GM13977 (cell line): ENCODE results near the gene ARHGAP24.

Experiments
- DNase-seq: peaks from one replicate; pipeline ENCODE4 v3.0.0; 2012; ENCODE audit warnings: low spot score
- CTCF ChIP-seq: IDR thresholded peaks from 2 replicates; pipeline ENCODE4 v1.5.1; 2012; ENCODE audit warnings: mild to moderate bottlenecking, control low read depth; ENCODE audit not compliant: insufficient read depth; ENCODE audit errors: extremely low read depth, missing control alignments
- in situ Hi-C: fragments of 300-500 bp; cut with MboI; formaldehyde crosslinking; loops from one replicate; pipeline ENCODE4 v1.12.0; 2022; ENCODE audit warnings: low sequenced_read_pairs, low pct_unique_long_range_greater_than_20kb, mixed read lengths, inconsistent platforms; ENCODE audit not compliant: unreplicated experiment

ARHGAP24 gene

DNA sequence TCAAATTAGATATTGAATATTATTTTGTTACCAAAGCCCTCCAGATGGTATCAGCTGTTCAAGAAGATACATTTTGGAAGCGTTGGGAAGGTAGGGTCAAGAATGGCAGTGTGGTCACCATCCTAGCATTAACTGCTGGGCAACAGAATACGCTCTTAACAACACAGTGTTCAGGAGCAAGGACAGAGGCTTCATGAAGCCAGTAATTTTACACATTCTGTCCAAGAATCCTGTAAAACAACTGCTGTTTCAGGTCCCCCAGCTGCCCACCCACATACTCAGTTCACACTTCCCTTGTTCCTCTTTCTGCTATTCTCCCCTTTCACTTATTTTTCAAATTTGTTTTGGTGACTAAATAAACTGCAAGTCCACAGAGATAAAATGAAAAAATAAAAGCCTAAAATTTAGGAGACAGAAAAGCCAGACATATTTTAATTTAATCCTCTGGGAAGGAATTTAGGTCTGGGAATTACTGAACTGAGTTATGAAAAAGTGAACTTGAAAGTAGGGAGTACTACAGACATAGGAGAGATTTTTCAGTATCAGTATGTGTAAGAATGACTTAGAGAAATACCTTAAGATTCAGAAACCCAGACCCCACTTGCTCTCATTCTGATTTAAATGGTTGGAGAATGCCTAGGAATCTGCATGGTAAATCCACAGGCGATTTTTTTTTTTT, 478.2 kb downstream of the ARHGAP24 start:
- in situ Hi-C loops = no loop called here
- no peak for DNase-seq
- no peak for TF ChIP-seq CTCF

GRCh38 chr4:85953651-85954018, 478.7 kb downstream of the ARHGAP24 start:
- in situ Hi-C loops = no loop called here
- TF ChIP-seq CTCF = no peak
- no peak for DNase-seq

- no peak for DNase-seq
- in situ Hi-C loops = no loop called here
Measured at GRCh38 chr4:85955620-85956292, 480.8 kb downstream of the ARHGAP24 start.

GRCh38 chr4:85956293-85956945, 481.5 kb downstream of the ARHGAP24 start:
- in situ Hi-C loops = no loop called here
- DNase-seq = no peak
- no peak for TF ChIP-seq CTCF

More at GRCh38 chr4:85955620-85956292, 480.8 kb downstream of the ARHGAP24 start:
- no peak for TF ChIP-seq CTCF

DNA sequence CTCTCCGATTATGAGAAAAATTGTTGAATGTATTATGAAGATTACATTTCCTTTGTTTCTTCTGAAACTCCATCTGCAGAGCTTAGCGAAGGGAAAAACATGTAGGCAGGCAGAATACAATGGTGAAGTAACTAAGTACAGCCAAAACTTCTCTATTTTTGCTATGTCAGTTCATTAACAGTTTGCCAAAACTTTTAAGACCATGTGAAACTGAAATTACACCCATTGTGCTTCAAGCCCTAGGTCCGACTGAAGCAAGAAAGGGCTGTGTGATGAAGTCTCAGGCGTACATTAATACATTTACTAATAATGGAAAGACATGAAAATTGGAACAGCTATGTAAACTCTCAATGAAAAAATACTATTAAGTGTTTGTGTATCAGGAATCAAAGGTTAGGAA, 486.9 kb downstream of the ARHGAP24 start:
- no peak for TF ChIP-seq CTCF
- no peak for DNase-seq
- in situ Hi-C loops = no loop called here

- TF ChIP-seq CTCF = no peak
- in situ Hi-C loops = no loop called here
- no peak for DNase-seq
Measured at GRCh38 chr4:85963231-85963630, 488.3 kb downstream of the ARHGAP24 start.
